DOHH2 (cell line): ENCODE measurements around the gene RNF213.

Experiments used
- EZH2phosphoT487 ChIP-seq: fragments of 200-600 bp; sonication (generic); IDR thresholded peaks from 2 replicates; pipeline ENCODE4 v1.6.1; 2017; ENCODE audit warnings: borderline replicate concordance, mild to moderate bottlenecking, antibody characterized with exemption, low read length, moderate library complexity, mixed read lengths
- TF ChIP-seq, protein P1 (sequence below): fragments of 200-600 bp; sonication (generic); IDR thresholded peaks from one replicate; pipeline ENCODE4 v1.5.1; 2014; ENCODE audit warnings: antibody characterized with exemption, mild to moderate bottlenecking, low read depth, low read length; ENCODE audit not compliant: poor library complexity, severe bottlenecking

DNA sequence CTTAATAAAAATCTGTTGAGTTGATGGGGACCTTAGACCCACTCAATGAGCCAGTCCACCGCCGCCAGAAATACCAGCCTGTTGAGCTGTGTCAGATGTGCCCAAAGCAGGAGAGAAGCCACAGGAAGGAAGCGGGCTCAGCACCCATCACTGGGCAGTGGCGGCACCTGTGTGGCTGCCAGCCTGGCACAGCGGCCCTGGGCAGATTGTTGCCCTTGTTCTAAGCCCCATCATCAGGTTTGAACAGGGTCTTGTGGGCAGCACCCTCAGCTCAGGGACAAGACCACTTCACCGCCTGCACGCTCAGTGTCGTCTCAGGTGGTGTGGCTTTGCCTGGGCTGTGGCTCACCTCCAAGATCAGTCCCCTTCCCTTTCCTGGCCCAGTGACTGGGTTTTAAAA lies 163.6 kb downstream of the RNF213 start:
- TF ChIP-seq, protein P1, sequence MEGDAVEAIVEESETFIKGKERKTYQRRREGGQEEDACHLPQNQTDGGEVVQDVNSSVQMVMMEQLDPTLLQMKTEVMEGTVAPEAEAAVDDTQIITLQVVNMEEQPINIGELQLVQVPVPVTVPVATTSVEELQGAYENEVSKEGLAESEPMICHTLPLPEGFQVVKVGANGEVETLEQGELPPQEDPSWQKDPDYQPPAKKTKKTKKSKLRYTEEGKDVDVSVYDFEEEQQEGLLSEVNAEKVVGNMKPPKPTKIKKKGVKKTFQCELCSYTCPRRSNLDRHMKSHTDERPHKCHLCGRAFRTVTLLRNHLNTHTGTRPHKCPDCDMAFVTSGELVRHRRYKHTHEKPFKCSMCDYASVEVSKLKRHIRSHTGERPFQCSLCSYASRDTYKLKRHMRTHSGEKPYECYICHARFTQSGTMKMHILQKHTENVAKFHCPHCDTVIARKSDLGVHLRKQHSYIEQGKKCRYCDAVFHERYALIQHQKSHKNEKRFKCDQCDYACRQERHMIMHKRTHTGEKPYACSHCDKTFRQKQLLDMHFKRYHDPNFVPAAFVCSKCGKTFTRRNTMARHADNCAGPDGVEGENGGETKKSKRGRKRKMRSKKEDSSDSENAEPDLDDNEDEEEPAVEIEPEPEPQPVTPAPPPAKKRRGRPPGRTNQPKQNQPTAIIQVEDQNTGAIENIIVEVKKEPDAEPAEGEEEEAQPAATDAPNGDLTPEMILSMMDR: no peak
- TF ChIP-seq EZH2phosphoT487: no peak
